Activated T-helper 17 cell treated with anti-CD3 and anti-CD28 coated beads, Interleukin-2, amount 50 U/mL, for 72 hours (primary cell): ENCODE measurements around the gene AGAP1. TPM values are rescaled to one million over a fixed set of nuclear protein-coding genes. Genes with fewer than 3 reads are reported as not detected.

Experiments used
- ATAC-seq: fragments of 150-1000 bp; cut with Tn5 transposase; replicated peaks from 2 replicates; pipeline ENCODE4 v1.10.0; 2021; ENCODE audit warnings: mild to moderate bottlenecking, moderate library complexity
- H3K27ac Mint-ChIP-seq: one replicate; pipeline ENCODE4 v1.8.0; 2022; ENCODE audit warnings: mixed read lengths
- H3K27me3 Mint-ChIP-seq: one replicate; pipeline ENCODE4 v1.8.0; 2022; ENCODE audit warnings: mixed read lengths
- H3K36me3 Mint-ChIP-seq: one replicate; pipeline ENCODE4 v1.8.0; 2022; ENCODE audit warnings: low read depth, mild to moderate bottlenecking, mixed read lengths
- H3K4me1 Mint-ChIP-seq: one replicate; pipeline ENCODE4 v1.8.0; 2022; ENCODE audit warnings: mixed read lengths
- H3K4me3 Mint-ChIP-seq: one replicate; pipeline ENCODE4 v1.8.0; 2022; ENCODE audit warnings: mild to moderate bottlenecking, mixed read lengths
- H3K9me3 Mint-ChIP-seq: one replicate; pipeline ENCODE4 v1.8.0; 2022; ENCODE audit warnings: mixed read lengths
- total RNA-seq, 2 donors: library from RNA; stranded (reverse); gene quantifications; one replicate each; pipeline ENCODE4 v1.2.3, GENCODE V29; 2022

Gene AGAP1
- total RNA-seq, 2 donors from 2014 or later, result 2.2 to 5.3 TPM

DNA sequence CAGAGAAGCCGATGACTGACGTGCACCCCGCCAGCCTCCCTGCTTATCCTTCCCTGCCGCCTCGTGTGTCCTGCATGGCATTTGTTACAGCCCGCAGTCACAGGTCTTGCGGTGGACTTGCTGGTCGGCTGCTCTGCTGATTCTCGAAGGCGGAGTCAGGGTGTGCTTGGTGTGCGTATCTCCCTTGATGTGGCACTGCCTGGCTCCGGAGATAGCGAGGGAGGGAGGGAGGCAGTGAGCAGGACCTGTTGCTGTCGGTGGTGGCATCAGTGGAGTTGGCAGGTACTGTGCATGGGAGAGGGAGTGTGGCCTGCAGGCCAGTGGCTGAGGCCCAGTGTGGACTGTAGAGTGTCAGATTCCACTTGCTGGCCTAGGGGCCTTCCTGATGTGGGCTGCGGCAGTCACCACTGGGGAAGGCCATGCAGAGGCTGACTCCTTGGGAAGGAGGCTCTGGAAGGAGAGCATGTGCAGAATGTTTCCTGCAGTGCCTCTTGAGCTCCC, 198.9 kb downstream of the AGAP1 start:
- Mint-ChIP-seq H3K27ac (no peak overlapping the region), H3K27me3 (peaks cover 2% of the 10 kb centered on the region), H3K4me3 (no peak overlapping the region), H3K4me1 (no peaks in the 10 kb centered on the region), H3K9me3 (no peaks in the 10 kb centered on the region), H3K36me3 (no peaks in the 10 kb centered on the region)
- ATAC-seq, result no peak

- ATAC-seq, result no peak
- H3K9me3 Mint-ChIP-seq, result no peaks in the 10 kb centered on the region
- H3K27ac Mint-ChIP-seq, result no peak overlapping the region
- H3K4me1 Mint-ChIP-seq, result no peaks in the 10 kb centered on the region
- H3K27me3 Mint-ChIP-seq, result peaks cover 2% of the 10 kb centered on the region
- no peaks in the 10 kb centered on the region for H3K36me3 Mint-ChIP-seq
- no peak overlapping the region for H3K4me3 Mint-ChIP-seq
Observed at GRCh38 chr2:235693279-235693678, 199.4 kb downstream of the AGAP1 start.

- H3K4me3 Mint-ChIP-seq, result no peak overlapping the region
- peaks cover 2% of the 10 kb centered on the region for H3K27me3 Mint-ChIP-seq
- H3K27ac Mint-ChIP-seq, result no peak overlapping the region
- no peaks in the 10 kb centered on the region for H3K9me3 Mint-ChIP-seq
- no peaks in the 10 kb centered on the region for H3K36me3 Mint-ChIP-seq
- no peaks in the 10 kb centered on the region for H3K4me1 Mint-ChIP-seq
- no peak for ATAC-seq
Observed at GRCh38 chr2:235694721-235695601, 201.1 kb downstream of the AGAP1 start.

GRCh38 chr2:235695602-235695895, 201.7 kb downstream of the AGAP1 start:
- Mint-ChIP-seq H3K36me3 (no peaks in the 10 kb centered on the region), H3K4me3 (no peak overlapping the region), H3K27ac (no peak overlapping the region), H3K4me1 (no peaks in the 10 kb centered on the region), H3K9me3 (no peaks in the 10 kb centered on the region), H3K27me3 (peaks cover 2% of the 10 kb centered on the region)
- ATAC-seq, result no peak

- Mint-ChIP-seq H3K36me3 (no peaks in the 10 kb centered on the region), H3K4me1 (no peaks in the 10 kb centered on the region), H3K27ac (no peak overlapping the region), H3K27me3 (peaks cover 5% of the 10 kb centered on the region), H3K4me3 (no peak overlapping the region), H3K9me3 (no peaks in the 10 kb centered on the region)
- no peak for ATAC-seq
Observed at GRCh38 chr2:235697041-235697440, 203.2 kb downstream of the AGAP1 start.

DNA sequence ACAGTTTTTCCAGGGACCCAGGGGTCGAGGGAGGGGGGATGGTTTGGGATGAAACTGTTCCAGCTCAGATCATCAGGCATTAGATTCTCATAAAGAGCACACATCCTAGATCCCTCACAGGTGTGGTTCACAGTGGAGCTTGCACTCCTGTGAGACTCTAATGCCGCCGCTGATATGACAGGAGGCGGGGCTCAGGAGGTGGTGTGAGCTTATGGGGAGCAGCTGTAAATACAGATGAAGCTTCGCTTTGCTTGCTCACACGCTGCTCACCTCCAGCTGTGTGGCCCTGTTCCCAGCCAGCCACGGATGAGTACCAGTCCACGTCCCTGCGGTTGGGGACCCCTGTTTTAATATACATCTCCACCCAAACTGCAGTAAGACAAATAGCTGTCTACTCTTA, 204.2 kb downstream of the AGAP1 start:
- no peak for ATAC-seq
- H3K9me3 Mint-ChIP-seq, result no peaks in the 10 kb centered on the region
- H3K27me3 Mint-ChIP-seq, result peaks cover 3% of the 10 kb centered on the region
- H3K4me1 Mint-ChIP-seq, result no peaks in the 10 kb centered on the region
- H3K4me3 Mint-ChIP-seq, result no peak overlapping the region
- no peak overlapping the region for H3K27ac Mint-ChIP-seq
- no peaks in the 10 kb centered on the region for H3K36me3 Mint-ChIP-seq

- peaks cover 3% of the 10 kb centered on the region for H3K27me3 Mint-ChIP-seq
- H3K4me3 Mint-ChIP-seq, result no peak overlapping the region
- H3K4me1 Mint-ChIP-seq, result no peaks in the 10 kb centered on the region
- no peaks in the 10 kb centered on the region for H3K36me3 Mint-ChIP-seq
- H3K9me3 Mint-ChIP-seq, result no peaks in the 10 kb centered on the region
- no peak overlapping the region for H3K27ac Mint-ChIP-seq
- ATAC-seq, result no peak
Observed at GRCh38 chr2:235698491-235698890, 204.6 kb downstream of the AGAP1 start.

- Mint-ChIP-seq H3K27ac (no peak overlapping the region), H3K27me3 (peaks cover 3% of the 10 kb centered on the region), H3K9me3 (no peaks in the 10 kb centered on the region), H3K4me1 (no peaks in the 10 kb centered on the region), H3K4me3 (no peak overlapping the region), H3K36me3 (no peaks in the 10 kb centered on the region)
- ATAC-seq, result no peak
Observed at GRCh38 chr2:235699576-235699975, 205.7 kb downstream of the AGAP1 start.

- ATAC-seq, result no peak
- H3K9me3 Mint-ChIP-seq, result no peaks in the 10 kb centered on the region
- no peak overlapping the region for H3K27ac Mint-ChIP-seq
- H3K4me3 Mint-ChIP-seq, result no peak overlapping the region
- H3K4me1 Mint-ChIP-seq, result no peaks in the 10 kb centered on the region
- peaks cover 3% of the 10 kb centered on the region for H3K27me3 Mint-ChIP-seq
- no peaks in the 10 kb centered on the region for H3K36me3 Mint-ChIP-seq
Observed at GRCh38 chr2:235701206-235701981, 207.6 kb downstream of the AGAP1 start.

DNA sequence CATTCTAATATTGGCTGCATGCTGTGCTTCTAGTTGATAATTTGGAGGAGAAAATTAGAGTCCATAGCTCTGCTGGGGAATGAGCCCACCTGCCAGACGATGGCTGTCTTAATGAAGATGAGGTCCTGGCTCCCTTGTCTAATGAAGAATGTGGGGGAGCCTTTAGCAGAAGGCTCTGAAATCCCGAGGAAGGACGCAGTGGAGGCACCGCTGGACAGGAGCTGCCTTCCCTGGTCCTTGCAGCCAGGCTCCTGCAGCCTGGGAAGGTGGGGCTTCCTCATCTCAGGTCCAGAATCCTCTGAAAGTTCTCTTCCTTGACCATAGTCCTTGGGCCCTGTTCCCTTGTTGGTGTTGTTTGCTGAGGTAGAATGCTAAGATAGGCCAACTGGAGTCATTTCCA, 208.3 kb downstream of the AGAP1 start:
- peaks cover 3% of the 10 kb centered on the region for H3K27me3 Mint-ChIP-seq
- no peaks in the 10 kb centered on the region for H3K9me3 Mint-ChIP-seq
- no peak overlapping the region for H3K4me3 Mint-ChIP-seq
- no peak for ATAC-seq
- H3K27ac Mint-ChIP-seq, result no peak overlapping the region
- no peaks in the 10 kb centered on the region for H3K4me1 Mint-ChIP-seq
- H3K36me3 Mint-ChIP-seq, result no peaks in the 10 kb centered on the region

DNA sequence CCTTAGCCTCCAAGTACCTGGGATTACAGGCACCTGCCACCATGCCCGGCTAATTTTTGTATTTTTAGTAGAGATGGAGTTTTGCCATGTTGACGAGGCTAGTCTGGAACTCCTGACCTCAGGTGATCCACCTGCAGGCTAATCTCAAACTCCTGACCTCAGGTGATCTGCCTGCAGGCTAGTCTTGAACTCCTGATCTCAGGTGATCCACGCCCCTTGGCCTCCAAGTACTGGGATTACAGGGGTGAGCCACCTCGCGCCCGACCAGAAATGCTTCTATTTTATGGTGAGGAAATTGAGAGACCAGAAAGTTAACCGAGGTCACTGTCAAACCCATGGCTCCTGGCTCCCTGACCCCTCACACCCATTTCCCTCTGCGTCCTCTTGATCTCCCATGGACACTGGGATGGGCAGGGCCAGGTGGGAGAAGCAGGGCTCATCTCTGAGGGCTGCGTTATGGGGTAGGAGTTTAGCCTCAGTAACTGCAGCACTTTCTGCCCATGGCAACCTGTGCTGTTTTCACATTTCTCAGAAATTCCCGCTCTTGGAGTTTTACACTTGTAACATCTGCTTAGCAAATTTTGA, 210.0 kb downstream of the AGAP1 start:
- H3K4me3 Mint-ChIP-seq, result no peak overlapping the region
- no peak for ATAC-seq
- H3K9me3 Mint-ChIP-seq, result no peaks in the 10 kb centered on the region
- H3K27ac Mint-ChIP-seq, result no peak overlapping the region
- H3K36me3 Mint-ChIP-seq, result no peaks in the 10 kb centered on the region
- H3K27me3 Mint-ChIP-seq, result peaks cover 6% of the 10 kb centered on the region
- peaks cover 8% of the 10 kb centered on the region for H3K4me1 Mint-ChIP-seq

DNA sequence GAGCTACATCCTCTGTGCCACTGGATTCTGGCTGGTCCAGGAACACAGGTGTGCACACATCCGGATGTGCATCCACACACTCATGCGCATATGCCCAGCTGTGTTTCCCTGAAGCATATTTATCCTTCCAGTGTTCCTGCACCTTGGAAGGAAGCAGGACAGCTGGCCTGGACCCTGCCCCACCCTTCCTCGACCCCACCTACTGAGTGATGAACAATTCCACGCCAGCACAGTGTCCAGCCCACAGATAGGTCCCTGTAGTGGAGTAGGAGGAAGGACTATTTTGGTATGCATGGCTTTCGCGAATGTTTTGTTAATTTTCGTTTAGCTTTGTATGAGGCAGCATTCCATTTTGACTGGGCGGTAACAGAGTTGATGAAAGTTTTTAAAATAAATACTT, 211.5 kb downstream of the AGAP1 start:
- peaks cover 8% of the 10 kb centered on the region for H3K4me1 Mint-ChIP-seq
- no peak overlapping the region for H3K27ac Mint-ChIP-seq
- no peaks in the 10 kb centered on the region for H3K36me3 Mint-ChIP-seq
- ATAC-seq, result no peak
- no peak overlapping the region for H3K4me3 Mint-ChIP-seq
- peaks cover 6% of the 10 kb centered on the region for H3K27me3 Mint-ChIP-seq
- no peaks in the 10 kb centered on the region for H3K9me3 Mint-ChIP-seq

- no peak for ATAC-seq
- Mint-ChIP-seq H3K27me3 (peaks cover 6% of the 10 kb centered on the region), H3K4me3 (no peak overlapping the region), H3K27ac (no peak overlapping the region), H3K9me3 (no peaks in the 10 kb centered on the region), H3K4me1 (peaks cover 8% of the 10 kb centered on the region), H3K36me3 (no peaks in the 10 kb centered on the region)
Observed at GRCh38 chr2:235706506-235706905, 212.7 kb downstream of the AGAP1 start.

- Mint-ChIP-seq H3K4me3 (no peak overlapping the region), H3K36me3 (no peaks in the 10 kb centered on the region), H3K27ac (no peak overlapping the region), H3K4me1 (peaks cover 8% of the 10 kb centered on the region), H3K27me3 (peaks cover 3% of the 10 kb centered on the region), H3K9me3 (no peaks in the 10 kb centered on the region)
- no peak for ATAC-seq
Observed at GRCh38 chr2:235707411-235708096, 213.7 kb downstream of the AGAP1 start.
